UCSD-AML1 (cell line): ENCODE measurements around the gene ITGB2.

ENCODE experiments used
- DNase-seq: peaks from one replicate; lab custom pipeline; 2025; ENCODE audit not compliant: unreplicated experiment; lab: John Stamatoyannopoulos, UW

The ITGB2 gene

GRCh38 chr21:44920694-44921604 lies at the start of gene ITGB2:
ITGB2 (minus strand) TSS chr21:44920899; CDS start chr21:44910782, 10,117 bp downstream.
- peak; percentile 67 for DNase-seq

DNA sequence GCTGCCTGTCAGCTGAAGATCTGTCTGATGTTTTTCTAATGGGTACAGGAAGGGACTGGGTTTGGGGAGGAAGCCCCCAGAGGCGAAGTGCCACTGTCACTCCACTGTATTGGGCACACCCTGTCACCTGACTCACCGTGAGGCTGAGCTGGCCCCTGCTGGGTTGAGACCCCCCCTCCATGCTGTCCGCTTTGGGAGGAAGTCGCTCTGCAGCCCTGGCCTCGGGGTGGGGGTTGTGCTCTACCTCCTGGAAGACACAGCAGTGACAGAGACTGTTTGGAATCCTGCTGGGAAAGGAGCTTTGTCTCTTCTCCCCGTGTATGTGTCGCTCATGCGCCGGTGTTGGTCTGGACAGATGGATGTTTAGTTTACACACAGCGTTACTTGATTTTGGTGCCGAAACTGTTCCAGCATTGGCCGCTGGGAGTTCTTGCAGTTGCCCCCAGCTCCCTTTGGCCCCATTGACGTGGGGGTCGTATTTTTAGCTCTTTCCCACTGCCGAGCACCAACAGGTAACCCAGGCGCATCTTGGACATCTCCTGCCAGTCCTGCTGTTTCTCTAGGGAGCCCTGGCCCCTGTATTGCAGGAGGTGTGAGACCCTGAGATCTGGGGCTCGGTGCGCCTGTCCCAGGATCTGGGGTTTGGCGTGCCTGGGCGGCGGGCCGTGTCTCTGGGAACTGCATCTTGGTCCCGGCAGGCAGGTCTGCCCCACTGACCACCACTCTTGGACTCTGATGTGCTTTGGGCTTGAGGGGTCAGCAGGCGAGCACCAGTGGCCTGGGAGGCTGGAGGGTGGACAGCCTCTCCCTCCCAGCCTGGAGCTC lies 49.4 kb upstream of the ITGB2 start:
- peak; percentile 74 for DNase-seq

GRCh38 chr21:44969066-44969670 lies 48.5 kb upstream of the ITGB2 start:
- no peak for DNase-seq

- DNase-seq = peak; percentile 44
These were observed 46.7 kb upstream of the ITGB2 start for GRCh38 chr21:44967082-44968047.

GRCh38 chr21:44966135-44967081 lies 45.7 kb upstream of the ITGB2 start:
- no peak for DNase-seq

- DNase-seq = no peak
These were observed 44.7 kb upstream of the ITGB2 start for GRCh38 chr21:44965251-44966022.

- no peak for DNase-seq
These were observed 43.7 kb upstream of the ITGB2 start for GRCh38 chr21:44964381-44964780.

DNA sequence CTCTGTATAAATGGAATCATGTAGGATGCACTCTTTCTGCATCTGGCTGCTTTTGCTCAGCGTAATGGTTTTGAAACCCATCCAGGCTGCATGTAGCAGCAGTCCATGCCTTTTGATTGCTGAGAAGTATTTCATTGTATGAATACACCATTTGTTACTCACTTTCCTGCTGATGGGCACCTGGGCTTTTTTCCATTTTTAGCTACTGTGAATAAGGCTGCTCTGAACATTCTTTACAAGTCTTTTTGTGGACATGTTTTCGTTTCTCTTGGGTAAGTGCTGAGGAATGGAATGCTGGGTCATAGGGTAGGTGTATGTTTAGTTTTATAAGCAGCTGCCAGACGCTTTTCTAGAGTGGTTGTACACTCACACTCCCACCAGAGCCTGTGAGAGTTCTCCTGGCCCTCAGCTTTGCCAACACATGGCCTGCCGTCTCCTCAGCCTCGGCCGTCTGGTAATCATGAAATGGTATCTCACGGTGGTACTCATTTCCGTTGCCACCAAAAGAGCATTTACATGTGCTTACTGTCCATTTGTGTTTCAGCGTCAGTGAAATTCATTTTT lies 41.8 kb upstream of the ITGB2 start:
- no peak for DNase-seq

DNA sequence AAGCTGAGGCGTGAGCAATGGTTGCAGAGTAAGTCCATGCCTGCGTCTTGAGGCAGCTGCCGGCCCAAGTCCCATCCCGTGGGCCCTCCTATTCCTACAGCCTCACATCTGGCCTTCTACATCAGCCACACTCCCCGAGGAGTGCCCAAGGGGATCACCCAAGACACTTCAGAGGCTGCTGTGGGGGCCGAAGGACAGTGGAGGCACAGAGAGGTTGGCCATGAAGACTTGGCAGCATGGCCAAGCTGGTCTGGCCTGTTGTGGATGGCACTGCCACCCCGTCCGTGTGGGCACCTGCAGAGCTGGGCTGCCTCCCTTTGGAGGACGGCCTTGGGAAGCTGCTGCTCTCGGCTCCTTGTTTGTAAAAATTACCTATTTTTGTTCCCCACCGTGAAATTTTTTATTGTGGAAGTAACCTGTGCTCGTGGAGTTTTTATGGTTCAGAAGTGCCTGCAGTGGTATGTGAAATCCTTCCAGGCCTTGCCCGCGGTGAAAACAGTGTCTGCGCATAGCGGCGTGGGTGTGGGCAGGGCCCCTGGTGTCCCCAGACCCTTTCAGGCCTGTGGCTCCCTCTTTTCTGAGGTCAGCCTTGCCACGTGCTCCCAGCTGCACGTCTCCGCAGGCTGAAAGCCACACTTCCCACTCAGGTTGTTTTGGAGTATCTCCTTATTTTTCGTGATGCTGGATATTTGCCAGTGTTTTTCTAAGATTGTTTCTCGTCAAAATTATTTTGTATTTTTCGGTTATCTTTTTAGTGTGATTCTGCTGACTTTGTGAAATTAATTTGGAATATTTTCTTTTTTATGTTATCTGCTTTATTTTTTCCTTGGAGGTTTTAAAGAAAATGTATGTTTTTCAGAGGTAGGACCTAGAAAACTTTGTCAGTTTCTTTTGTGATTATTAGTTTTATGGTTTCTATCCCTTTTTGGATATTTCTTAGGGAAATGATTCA lies 39.7 kb upstream of the ITGB2 start:
- no peak for DNase-seq

DNA sequence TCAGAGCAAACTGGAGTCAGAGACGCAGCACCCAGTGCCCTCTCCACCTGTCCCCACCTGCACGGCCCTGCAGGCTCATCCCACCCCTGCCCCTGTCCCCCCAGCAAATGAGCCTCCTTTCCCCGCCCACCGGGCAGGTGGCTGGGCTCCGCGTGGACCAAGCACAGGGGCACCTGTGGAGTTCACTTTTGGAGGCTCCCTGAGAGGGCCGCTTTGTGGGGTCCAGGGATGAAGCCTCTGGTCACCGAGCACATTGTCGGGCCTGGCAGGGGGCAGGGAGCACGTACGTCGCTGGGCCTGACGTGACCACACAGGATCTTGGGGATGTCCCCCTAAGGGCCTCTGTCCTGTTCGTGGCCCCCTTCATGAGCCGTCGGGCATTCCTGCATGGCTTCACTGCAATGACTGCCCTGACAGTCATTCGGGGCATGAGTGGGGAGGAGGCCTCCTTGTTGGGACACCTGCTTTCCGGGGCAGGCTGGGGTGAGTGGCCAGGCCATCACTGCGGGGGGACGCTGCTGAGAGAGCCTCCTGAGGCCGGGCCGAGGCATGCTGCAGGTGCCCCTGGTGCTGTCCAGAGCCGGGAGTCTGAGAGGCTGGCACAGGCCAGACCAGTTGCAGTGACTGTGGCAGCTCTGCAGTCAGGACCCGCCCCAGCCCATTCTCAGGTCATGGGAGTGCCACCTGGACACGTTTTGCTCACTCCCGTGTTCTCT lies 38.8 kb upstream of the ITGB2 start:
- no peak for DNase-seq

- DNase-seq = no peak
These were observed 37.9 kb upstream of the ITGB2 start for GRCh38 chr21:44958471-44959191.

GRCh38 chr21:44957901-44958451 lies 37.3 kb upstream of the ITGB2 start:
- no peak for DNase-seq

- DNase-seq = no peak
These were observed 36.5 kb upstream of the ITGB2 start for GRCh38 chr21:44957047-44957831.

DNA sequence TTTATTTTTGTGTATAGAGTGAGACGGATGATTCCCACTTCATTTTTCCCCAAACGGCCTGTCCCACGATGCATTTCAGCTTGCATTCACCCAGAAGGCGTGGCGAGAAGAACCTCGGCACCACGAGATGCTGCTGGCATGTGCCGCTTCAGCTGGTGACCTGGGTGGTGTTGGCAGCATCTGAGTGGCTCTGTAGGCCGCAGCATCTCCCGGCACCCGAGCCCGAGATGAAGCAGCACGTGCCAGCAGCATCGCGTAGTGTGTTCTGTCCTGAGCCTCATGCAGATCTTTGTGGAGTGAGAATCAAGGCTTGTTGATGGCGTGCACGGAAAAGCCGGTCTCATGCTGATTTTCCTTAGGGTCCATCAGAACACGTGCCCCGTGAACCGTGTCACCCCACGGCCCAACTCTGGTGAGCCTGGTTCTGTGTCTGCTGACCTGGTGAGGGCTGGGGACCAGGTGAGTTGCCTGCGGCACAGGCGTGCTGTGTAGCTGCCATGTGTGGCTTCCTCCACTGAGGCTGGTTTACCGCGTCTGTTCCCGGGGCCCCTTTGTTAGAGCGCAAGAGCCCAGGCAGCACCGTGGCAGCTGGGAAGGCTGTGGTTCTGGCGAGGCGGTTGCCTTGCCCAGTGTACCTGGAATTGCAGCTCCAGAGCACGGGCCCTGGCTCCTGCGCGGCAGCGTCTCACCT lies 35.8 kb upstream of the ITGB2 start:
- DNase-seq = no peak
